ENCODE results near the gene KCNQ5. TPM values are rescaled to one million over a fixed set of nuclear protein-coding genes. Genes with fewer than 3 reads are reported as not detected.

Gene KCNQ5
- total and polyA plus RNA-seq, 2 of the 8 experiments (the other 6 are each of a cell fraction or from before 2014, with no cell fraction given), result 0.83 to 1.2 TPM

DNA sequence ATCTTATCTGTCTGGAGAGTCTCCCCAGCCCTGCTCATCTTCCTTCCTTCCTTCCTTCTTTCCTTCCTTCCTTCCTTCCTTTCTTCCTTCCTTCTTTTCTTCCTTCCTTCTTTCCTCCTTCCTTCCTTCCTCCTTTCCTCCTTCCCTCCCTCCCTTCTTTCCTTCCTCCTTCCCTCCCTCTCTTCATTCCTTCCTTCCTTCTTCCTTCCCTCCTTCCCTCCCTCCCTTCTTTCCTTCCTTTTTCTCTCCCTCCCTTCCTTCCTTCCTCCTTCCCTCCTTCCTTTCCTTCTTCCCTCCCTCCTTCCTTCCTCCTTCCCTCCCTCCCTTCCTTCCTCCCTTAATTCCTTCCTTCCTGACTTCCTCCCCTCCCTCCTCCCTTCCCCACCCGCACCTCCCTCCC, 319.4 kb downstream of the KCNQ5 start:
- no peak overlapping the region for H3K56ac ChIP-seq (replicated peaks; ENCODE audit: insufficient read length, low read depth, low read length)
- H2AFZ ChIP-seq (ENCODE audit: low read length), result no peak overlapping the region
- no peak overlapping the region for H3K4ac ChIP-seq (replicated peaks; ENCODE audit: insufficient read length, low read depth, low read length)
- no peak overlapping the region for H3K14ac ChIP-seq (ENCODE audit: insufficient read length)
- H2BK120ac ChIP-seq (replicated peaks; ENCODE audit: low read depth, low read length), result no peak overlapping the region
- DNase-seq (ENCODE audit: low read depth in 1 of 2, low spot score in 2 of 2) (no peak), FAIRE-seq (no peak)
- no peak overlapping the region for H3K4me3 ChIP-seq (ENCODE audit: extremely low read depth in 1 of 4, insufficient read depth in 2 of 4, low read depth in 3 of 4, low read length in 4 of 4)
- H3K4me2 ChIP-seq (ENCODE audit: insufficient read depth in 1 of 2, low read depth in 2 of 2, low read length in 2 of 2), result no peak overlapping the region
- no peak overlapping the region for H3K23ac ChIP-seq (ENCODE audit: insufficient read length)
- H3K36me3 ChIP-seq (ENCODE audit: control insufficient read depth in 2 of 4, insufficient read depth in 4 of 4, low read length in 3 of 4), result no peaks in the 10 kb centered on the region
- H4K91ac ChIP-seq (replicated peaks; ENCODE audit: insufficient read length, low read length), result no peak overlapping the region
- no peak overlapping the region for H3K27ac ChIP-seq (ENCODE audit: low read depth, low read length)
- H2BK12ac ChIP-seq (ENCODE audit: low read depth, low read length), result no peak overlapping the region
- no peak overlapping the region for H3K9ac ChIP-seq (replicated peaks in 1 of 4; ENCODE audit: extremely low read depth in 1 of 4, low read depth in 3 of 4, low read length in 3 of 4)
- no peak overlapping the region for H2BK5ac ChIP-seq (ENCODE audit: low read depth, low read length)
- H3K79me2 ChIP-seq (ENCODE audit: control insufficient read depth in 1 of 2, insufficient read depth in 2 of 2, low read length in 2 of 2), result no peaks in the 10 kb centered on the region
- no peak overlapping the region for H2BK15ac ChIP-seq (ENCODE audit: low read length)
- H3K27me3 ChIP-seq (replicated peaks in 1 of 4; ENCODE audit: control insufficient read depth in 3 of 4, extremely low read depth in 1 of 4, insufficient read depth in 3 of 4, low read length in 3 of 4), result no peaks in the 10 kb centered on the region
- H4K8ac ChIP-seq (ENCODE audit: extremely low read depth, insufficient read depth, low read length), result no peak overlapping the region
- no peak overlapping the region for H2AK5ac ChIP-seq (ENCODE audit: low read depth, low read length)
- no peaks in the 10 kb centered on the region for H3K4me1 ChIP-seq (replicated peaks in 1 of 4; ENCODE audit: control insufficient read depth in 3 of 4, insufficient read depth in 4 of 4, low read length in 3 of 4)
- no peaks in the 10 kb centered on the region; the same call in 1 of the 2 replicates for H3K23me2 ChIP-seq (ENCODE audit: low read depth, low read length)
- no peak overlapping the region for H4K5ac ChIP-seq (ENCODE audit: insufficient read length, low read depth, low read length)
- 22 to 83% methylated on average over 1 of the region's 1 CpG for WGBS, 2 experiments (ENCODE audit: extremely low coverage in 1 of 2, insufficient coverage in 1 of 2, insufficient read length in 1 of 2, insufficient replicate concordance in 2 of 2, low coverage in 1 of 2, low lambda C conversion rate in 2 of 2, missing lambda C conversion rate in 1 of 2)
- no peaks in the 10 kb centered on the region for H3K79me1 ChIP-seq (ENCODE audit: low read depth, low read length)
- no peaks in the 10 kb centered on the region for H3K9me3 ChIP-seq (ENCODE audit: insufficient read depth in 2 of 2, low read depth in 1 of 2, low read length in 1 of 2)
- CTCF ChIA-PET (ENCODE audit: partially characterized antibody), result no interaction called here
- no peaks in the 10 kb centered on the region for H4K20me1 ChIP-seq (replicated peaks in 1 of 2; ENCODE audit: control insufficient read depth in 1 of 2, insufficient read depth in 2 of 2, low read length in 2 of 2)
- H2BK20ac ChIP-seq (ENCODE audit: low read length), result no peak overlapping the region
- POLR2A ChIA-PET (ENCODE audit: partially characterized antibody), result no interaction called here
- H3K18ac ChIP-seq (ENCODE audit: extremely low read depth, low read length), result no peak overlapping the region
- no peak for TF ChIP-seq CHD7 (IDR thresholded peaks at IDR 0.05; ENCODE audit: insufficient replicate concordance, low read length)

All from H1 (cell line).